HG03469 (cell line): ENCODE results near the gene TLK1.

ENCODE experiments used
- ATAC-seq: cut with Tn5 transposase; IDR thresholded peaks from one replicate; pipeline ENCODE4 v1.9.1; 2021; ENCODE audit warnings: mild to moderate bottlenecking, moderate library complexity, moderate number of reproducible peaks; ENCODE audit not compliant: unreplicated experiment

Gene TLK1

DNA sequence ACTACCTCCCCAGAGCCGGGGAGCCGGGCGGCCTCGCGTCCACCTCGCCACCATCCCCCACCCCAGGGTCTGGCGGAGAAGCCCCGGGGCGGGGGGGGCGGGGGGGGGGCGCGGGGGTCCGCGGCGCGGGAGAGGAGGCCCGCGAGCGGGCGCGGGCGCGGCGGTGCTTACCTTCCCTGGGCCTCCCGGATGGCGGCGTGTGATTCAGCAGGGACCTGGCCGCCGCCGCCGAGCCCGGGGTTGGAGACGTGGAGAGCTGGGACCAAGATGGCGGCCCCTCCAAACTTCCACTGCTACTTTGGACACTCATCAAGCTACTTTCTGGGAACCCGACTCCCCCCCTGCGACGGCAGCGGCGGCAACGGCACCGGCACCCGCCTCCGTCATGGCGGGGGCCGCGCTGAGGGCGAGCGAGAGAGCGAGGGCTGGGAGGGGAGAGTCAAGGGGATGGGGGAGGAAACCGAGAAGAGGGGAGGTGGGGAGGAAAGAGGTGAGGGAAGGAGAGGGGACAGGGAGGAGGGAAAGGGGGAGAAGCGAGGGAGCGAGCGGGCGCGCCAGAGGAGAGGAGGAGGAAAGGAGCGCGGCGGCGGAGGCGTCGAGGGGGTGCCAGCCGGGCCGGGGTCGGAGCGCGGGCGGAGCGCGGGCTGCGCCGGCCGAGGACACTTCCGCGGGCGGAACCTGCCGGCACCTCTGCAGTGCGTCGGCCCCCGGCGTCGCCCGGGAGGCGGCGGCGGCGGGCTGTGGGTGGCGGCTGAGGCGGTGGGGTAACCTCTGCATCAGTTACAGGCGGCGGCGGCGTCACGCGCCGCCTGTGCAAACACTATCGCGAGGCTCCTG is at the start of gene TLK1:
TSS of gene TLK1 (minus strand) at position 775 of the 837 bp plus-strand sequence. CDS start at position 310, 465 bp downstream.
- ATAC-seq, result peak; percentile 30

GRCh38 chr2:171210216-171210863 is 49.6 kb upstream of the TLK1 start:
- ATAC-seq, result no peak

DNA sequence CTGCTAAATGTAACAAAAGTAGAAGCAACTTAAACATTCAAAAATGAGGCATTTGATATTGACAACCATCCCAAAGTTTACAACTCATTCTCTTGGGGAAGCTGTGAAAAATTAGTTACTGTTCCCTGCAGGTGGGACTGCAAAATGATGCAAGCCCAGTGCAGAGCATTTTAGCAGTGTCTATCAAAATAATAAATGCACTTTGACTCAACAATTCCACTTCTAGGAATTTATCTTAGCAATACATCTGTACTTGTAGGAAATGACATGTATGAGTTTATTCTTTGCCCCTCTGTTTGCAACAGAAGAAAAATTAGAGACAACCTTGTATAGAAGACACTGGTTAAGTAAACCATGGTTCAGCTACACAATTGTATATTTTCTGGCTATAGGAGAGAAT is 48.0 kb upstream of the TLK1 start:
- no peak for ATAC-seq

GRCh38 chr2:171206422-171207115 is 45.9 kb upstream of the TLK1 start:
- no peak for ATAC-seq

- no peak for ATAC-seq
These were observed 44.9 kb upstream of the TLK1 start for GRCh38 chr2:171205551-171205950.

- no peak for ATAC-seq
These were observed 41.1 kb upstream of the TLK1 start for GRCh38 chr2:171201767-171202166.

- ATAC-seq, result no peak
These were observed 40.6 kb upstream of the TLK1 start for GRCh38 chr2:171201271-171201670.

DNA sequence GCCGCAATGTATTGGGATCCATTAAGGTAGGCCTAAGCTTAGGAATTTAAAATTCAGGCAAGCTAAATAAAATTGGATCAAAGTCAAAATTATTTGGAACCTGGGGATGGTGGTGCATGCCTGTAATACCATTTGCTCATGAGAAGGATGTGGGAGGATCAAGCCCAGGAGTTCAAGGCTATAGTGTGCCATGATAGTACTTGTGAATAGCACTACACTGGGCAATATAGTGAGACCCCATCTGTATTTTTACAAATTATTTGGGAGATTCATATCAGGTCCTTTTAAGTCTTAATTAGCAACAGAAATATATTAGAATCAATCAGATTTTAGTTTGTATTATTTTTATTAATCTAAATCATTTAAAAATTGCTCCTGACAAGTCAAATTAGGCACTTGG is 39.8 kb upstream of the TLK1 start:
- no peak for ATAC-seq

DNA sequence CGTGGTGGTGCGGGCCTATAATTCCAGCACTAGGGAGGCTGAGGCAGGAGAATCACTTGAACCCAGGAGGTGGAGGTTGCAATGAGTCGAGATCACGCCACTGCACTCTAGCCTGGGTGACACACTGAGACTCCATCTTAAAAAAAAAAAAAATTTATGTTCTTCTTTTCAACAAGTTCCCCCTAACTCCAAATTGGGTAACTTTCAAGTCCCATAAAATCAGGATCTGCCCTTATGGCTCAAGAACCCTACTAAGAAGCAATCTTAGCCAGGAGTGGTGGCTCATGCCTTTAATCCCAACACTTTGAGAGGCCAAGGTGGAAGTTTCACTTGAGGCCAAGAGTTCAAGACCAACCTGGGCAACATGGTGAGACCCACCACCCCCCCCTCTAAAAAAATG is 30.3 kb upstream of the TLK1 start:
- no peak for ATAC-seq

DNA sequence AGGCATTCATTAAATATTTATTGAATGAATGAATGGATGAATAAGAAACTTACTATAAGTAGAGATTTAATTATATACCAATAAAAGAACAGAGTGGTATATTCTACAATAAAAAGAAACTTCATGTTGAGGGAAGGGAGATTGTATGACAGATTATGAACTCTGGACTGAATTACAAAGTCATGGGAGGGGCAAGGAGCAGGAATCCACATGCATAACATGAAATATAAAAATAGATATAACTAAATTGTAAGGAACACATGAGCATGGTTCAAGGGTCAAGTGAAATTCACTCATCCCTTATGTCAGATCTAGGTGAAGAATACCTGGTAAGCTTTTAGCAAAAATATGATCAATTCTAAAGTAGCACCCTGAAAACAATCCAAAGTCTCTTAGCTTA is 27.1 kb upstream of the TLK1 start:
- no peak for ATAC-seq

GRCh38 chr2:171187177-171187576 is 26.5 kb upstream of the TLK1 start:
- ATAC-seq, result no peak

DNA sequence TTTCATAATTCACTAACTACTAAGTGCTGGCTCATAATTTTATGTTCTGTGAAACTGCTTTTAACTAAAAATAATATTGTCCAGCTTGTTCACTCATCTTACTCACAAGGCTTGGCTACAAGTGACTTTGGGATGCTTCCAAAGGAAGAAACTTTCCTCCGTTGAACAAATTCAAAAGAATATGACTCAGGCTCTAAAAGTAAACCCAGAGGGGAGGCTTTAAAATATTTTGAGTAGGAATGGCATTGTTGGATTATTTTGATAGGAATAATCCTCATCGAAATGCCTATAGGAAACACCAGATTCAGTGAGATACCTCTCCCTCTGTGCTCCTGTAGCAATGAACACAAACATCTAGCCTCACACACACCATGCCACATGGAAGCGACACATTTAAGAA is 25.2 kb upstream of the TLK1 start:
- no peak for ATAC-seq

DNA sequence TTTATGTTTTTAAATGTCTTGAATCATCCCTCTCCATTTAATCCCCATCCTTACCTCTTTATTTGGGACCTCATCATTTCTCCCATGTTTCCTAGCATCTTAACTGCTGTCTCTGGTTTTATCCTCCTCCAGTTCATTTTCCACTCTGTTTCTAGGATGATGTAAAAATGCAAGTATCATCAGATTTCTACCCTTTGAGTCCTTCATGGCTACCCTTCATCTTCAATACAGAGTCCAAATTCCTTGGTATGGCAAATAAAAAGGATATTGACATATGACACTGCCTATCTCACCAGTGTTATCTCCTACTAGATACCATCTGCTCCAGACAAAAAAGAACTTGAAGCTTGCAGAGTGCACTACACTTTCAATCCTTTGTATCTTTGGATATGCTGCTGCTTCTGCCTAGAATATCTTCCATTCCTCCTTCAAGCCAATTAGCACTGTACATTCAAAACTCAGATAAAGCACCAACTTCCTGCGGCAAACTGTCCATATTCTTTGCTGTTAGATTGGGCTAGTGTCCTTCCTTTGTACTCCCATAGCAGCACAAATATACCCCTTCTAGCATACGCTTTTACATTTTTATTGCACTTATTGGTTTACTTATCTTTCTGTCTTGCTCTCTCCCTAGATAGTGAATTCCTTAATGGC is 24.6 kb upstream of the TLK1 start:
- ATAC-seq, result no peak

DNA sequence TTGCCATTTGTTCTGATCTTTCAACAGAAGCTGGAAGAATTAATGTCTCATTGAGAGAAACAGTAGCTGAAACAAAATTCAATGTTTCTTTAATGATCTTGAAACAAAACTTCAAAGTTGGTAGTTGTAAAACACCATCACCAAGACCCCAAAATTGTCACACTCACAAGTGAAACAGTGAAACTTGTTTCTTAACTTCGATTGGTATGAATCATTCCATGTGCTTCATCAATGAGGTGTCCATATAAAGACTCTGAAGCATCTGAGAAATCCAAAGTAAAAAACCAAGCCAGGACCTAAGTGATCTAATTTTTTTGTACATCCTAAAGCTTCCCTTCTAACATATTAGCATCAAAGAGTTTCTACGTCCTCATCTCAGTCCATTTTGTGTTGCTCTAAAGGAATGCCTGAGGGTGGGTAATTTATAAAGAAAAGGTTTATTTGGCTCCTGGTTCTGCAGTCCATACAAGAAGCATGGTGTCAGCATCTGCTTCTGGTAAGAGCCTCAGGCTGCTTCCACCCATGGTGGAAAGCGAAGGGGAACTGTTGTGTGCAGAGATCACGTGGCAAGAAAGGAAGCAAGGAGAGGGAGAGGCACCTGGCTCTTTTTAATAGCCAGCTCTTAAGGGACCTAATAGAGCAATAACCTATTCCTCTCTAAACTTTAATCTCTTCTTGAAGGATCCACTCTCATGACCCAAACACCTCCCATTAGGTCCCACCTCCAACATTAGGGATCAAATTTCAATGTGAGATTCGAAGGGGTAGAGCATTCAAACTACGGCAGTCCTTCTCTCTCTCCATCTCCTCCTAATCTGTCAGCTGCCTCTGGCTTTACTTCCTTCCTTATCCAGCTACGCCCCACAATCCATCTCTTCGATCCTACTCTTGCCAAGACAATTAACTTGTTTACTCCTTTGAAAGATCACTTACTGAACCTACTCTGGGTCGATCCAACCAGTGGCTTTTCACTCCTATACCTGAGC is 20.7 kb upstream of the TLK1 start:
- no peak for ATAC-seq

GRCh38 chr2:171180229-171180930 is 19.7 kb upstream of the TLK1 start:
- peak; percentile 33 for ATAC-seq

DNA sequence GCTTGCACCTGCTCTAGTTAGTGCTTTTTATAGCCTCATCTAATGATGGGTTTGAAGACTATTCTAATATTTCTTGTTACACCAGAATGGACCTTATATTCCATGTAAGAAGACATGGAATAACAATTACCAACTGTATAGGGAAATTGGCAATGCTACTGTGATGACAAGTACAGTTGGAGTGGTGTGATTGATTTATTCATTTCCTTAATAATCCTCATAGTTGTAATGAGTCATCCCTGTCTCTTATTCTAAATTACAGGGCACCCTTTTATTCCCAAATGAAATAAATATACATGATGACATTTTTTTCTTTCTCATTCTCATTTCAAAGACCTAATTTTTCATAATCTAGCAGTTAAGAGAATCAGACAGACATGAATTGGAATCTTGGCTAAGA is 18.3 kb upstream of the TLK1 start:
- no peak for ATAC-seq

DNA sequence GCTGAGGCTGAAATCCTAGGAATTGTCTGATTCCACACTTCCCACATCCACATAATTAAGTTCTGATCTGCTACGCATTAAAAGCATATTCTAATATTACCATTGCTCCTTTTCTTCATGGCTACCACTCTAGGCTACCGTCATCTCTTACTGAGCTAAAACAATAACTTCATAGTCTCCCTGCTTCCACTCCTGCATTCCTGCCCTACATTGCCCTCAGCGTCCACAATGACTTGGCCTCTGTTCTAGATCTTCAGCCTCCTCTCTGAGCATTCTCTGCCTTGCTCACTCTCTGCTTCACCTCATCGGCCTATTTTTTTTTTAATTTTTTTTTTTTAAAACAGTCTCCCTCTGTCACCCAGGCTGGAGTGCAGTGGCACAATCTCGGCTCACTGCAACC is 15.8 kb upstream of the TLK1 start:
- no peak for ATAC-seq

DNA sequence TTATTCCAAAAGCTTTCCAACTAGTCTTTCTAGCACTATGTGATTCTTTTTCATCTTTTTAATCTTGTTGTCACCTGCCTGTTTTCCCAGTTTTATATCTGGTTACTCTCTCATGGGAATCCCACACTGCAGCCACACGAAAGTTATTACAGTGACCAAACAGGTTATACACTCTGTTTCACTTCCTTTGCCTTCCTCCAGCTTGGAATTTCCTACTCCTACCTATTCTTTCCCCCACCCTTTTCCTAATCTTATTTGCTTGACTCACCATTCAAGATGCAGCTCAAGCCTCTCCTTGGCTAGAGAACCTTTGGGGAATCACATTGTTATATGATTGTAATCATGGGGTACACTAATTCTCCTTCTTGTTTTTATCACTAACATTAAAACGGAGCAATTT is 13.4 kb upstream of the TLK1 start:
- no peak for ATAC-seq

- ATAC-seq, result no peak
These were observed 12.4 kb upstream of the TLK1 start for GRCh38 chr2:171173087-171173486.

DNA sequence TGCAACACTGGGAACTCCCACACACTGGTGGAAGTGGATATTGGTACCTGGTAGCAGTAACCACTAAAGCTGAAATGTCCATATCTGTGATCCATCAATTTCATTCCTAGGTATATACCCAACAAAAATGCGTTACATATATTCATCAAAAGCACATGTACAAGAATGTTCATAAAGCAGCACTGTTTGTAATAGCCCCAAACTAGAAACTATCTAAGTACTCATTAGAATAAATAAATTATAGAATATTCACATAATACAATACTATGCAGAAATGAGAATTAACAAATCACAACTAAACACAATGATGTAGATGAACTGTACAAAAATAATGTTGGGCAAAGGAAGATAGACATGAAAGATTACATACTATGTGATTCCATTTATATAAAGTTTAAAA is 11.1 kb upstream of the TLK1 start:
- ATAC-seq, result no peak
